ENCODE measurements around the gene KAZALD1. TPM values are rescaled to one million over a fixed set of nuclear protein-coding genes. Genes with fewer than 3 reads are reported as not detected.

KAZALD1 gene
- total RNA-seq, 4 donors from 2014 or later: 2.2 to 6.1 (median 2.7) TPM

DNA sequence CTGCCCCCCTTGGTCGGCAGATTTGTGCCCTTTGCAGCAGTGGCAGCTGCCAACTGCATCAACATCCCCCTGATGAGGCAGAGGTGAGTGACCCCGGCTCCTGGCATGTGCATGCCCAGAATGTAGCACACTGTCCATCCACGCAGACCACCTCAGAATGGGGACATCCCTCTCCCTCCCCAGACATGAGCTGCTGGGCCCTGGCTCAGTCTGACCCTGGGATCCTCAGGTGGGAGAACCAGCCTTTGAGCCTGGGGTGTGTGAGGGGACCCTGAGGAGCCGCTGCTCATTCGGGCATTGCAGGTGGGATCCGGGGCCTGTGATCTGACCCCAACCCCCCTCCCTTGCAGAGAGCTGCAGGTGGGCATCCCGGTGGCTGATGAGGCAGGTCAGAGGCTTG lies 25.1 kb upstream of the KAZALD1 start:
- H3K4me3 ChIP-seq (ENCODE audit: low read depth, poor library complexity, severe bottlenecking): no peak overlapping the region
- intact Hi-C loops (cut with DNase I; ENCODE audit: low total_unique reads): no loop called here
- 71 to 90% methylated on average over 4 to 7 of the region's 7 CpGs for WGBS, 2 donors
- DNase-seq (ENCODE audit: low spot score in 2 of 2): no peak
- no peak for TF ChIP-seq POLR2A (IDR thresholded peaks at IDR 0.05)
- TF ChIP-seq, protein P1, sequence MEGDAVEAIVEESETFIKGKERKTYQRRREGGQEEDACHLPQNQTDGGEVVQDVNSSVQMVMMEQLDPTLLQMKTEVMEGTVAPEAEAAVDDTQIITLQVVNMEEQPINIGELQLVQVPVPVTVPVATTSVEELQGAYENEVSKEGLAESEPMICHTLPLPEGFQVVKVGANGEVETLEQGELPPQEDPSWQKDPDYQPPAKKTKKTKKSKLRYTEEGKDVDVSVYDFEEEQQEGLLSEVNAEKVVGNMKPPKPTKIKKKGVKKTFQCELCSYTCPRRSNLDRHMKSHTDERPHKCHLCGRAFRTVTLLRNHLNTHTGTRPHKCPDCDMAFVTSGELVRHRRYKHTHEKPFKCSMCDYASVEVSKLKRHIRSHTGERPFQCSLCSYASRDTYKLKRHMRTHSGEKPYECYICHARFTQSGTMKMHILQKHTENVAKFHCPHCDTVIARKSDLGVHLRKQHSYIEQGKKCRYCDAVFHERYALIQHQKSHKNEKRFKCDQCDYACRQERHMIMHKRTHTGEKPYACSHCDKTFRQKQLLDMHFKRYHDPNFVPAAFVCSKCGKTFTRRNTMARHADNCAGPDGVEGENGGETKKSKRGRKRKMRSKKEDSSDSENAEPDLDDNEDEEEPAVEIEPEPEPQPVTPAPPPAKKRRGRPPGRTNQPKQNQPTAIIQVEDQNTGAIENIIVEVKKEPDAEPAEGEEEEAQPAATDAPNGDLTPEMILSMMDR (IDR thresholded peaks at IDR 0.05): no peak

- WGBS, 2 donors: 73 to 75% methylated on average over 5 of the region's 5 CpGs
- intact Hi-C loops (cut with DNase I; ENCODE audit: low total_unique reads): no loop called here
Measured at GRCh38 chr10:101038484-101038883, 23.3 kb upstream of the KAZALD1 start.

GRCh38 chr10:101040061-101040460 lies 21.7 kb upstream of the KAZALD1 start:
- TF ChIP-seq, protein P1 (IDR thresholded peaks at IDR 0.05): no peak
- TF ChIP-seq POLR2A (IDR thresholded peaks at IDR 0.05): no peak
- intact Hi-C loops (cut with DNase I; ENCODE audit: low total_unique reads): no loop called here
- WGBS, 2 donors: 79 to 93% methylated on average over 3 of the region's 3 CpGs
- H3K4me3 ChIP-seq (ENCODE audit: low read depth, poor library complexity, severe bottlenecking): no peak overlapping the region
- DNase-seq (ENCODE audit: low spot score in 2 of 2): no peak

More at GRCh38 chr10:101038484-101038883, 23.3 kb upstream of the KAZALD1 start:
- no peak for DNase-seq (ENCODE audit: low spot score in 2 of 2)
- no peak for TF ChIP-seq POLR2A (IDR thresholded peaks at IDR 0.05)
- TF ChIP-seq, protein P1 (IDR thresholded peaks at IDR 0.05): no peak
- no peak overlapping the region for H3K4me3 ChIP-seq (ENCODE audit: low read depth, poor library complexity, severe bottlenecking)

DNA sequence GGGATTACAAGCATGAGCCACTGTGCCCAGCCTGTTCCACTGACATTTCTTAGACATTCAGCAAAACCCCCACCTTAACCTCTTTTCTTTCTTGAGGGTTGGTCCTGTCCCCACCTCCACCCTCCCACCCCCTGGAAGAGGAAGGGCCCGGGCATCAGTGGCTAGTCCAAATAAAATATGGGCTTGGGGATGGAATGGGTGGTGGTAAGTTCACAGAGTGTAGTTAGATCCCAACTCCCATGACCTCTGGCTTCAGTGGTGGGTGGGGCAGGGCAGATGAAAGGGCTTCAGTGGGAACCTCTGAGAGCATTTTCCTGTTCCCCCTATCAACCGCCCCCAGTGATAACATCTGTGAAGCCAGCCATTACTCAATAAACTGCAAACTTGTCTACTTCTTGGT lies 20.9 kb upstream of the KAZALD1 start:
- intact Hi-C loops (cut with DNase I; ENCODE audit: low total_unique reads): no loop called here
- no peak overlapping the region for H3K4me3 ChIP-seq (ENCODE audit: low read depth, poor library complexity, severe bottlenecking)
- TF ChIP-seq, protein P1 (IDR thresholded peaks at IDR 0.05): no peak
- no peak for TF ChIP-seq POLR2A (IDR thresholded peaks at IDR 0.05)
- DNase-seq (ENCODE audit: low spot score in 2 of 2): no peak
- 33 to 35% methylated on average over 2 of the region's 2 CpGs for WGBS, 2 donors

DNA sequence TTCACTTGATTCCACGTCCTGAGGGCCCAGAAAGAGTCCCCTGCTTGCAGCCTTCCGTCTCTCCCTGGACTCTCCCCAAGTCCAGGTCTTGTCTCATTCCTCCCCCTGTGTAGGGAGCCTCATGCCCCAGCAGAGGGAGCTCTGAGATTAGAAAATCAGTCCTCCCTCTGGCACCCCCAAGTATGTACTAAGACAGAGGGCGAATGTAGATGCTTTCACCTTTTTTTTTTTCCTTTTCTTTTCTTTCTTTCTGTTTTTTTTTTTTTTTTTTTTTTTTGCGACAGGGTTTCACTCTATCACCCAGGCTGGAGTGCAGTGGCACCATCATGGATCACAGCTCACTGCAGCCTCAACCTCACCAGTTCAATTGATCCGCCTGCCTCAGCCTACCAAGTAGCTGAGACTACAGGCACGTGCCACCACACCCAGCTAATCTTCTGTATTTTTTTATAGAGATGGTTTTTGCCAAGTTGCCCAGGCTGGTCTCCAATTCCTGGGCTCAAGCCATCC lies 20.5 kb upstream of the KAZALD1 start:
- intact Hi-C loops (cut with DNase I; ENCODE audit: low total_unique reads): no loop called here
- TF ChIP-seq, protein P1 (IDR thresholded peaks at IDR 0.05): peak in 1 of 3 donors; percentile 60
- TF ChIP-seq POLR2A (IDR thresholded peaks at IDR 0.05): no peak
- no peak overlapping the region for H3K4me3 ChIP-seq (ENCODE audit: low read depth, poor library complexity, severe bottlenecking)
- 15 to 19% methylated on average over 6 of the region's 6 CpGs for WGBS, 2 donors
- peak; percentile 86 to 94 for DNase-seq (ENCODE audit: low spot score in 2 of 2)

DNA sequence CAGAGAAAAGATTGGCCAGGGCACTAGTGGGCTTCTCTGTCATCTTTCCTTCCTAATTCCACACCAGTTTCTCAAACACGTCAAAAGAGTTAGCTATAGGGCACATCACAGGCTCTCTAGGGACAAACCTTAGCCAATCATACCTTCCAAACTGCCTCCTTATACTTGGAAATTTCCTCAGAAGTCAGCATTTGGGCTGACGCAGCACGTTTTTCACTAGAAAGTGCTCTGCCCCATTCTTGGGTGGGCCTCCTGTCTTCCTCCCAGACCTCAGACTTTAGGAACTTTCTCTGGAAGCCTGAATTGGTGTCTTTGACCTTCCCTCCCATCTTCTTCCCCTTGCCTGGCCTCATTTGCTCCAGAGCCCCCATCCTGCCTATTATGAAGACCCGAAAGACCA lies 19.7 kb upstream of the KAZALD1 start:
- no peak overlapping the region for H3K4me3 ChIP-seq (ENCODE audit: low read depth, poor library complexity, severe bottlenecking)
- 58 to 59% methylated on average over 4 of the region's 4 CpGs for WGBS, 2 donors
- intact Hi-C loops (cut with DNase I; ENCODE audit: low total_unique reads): no loop called here
- TF ChIP-seq, protein P1 (IDR thresholded peaks at IDR 0.05): no peak
- no peak for TF ChIP-seq POLR2A (IDR thresholded peaks at IDR 0.05)
- DNase-seq (ENCODE audit: low spot score in 2 of 2): no peak

All from lower leg skin (tissue), 4 donors.